K562 (cell line): ENCODE data around the gene TUSC1. TPM values are rescaled to one million over a fixed set of nuclear protein-coding genes. Genes with fewer than 3 reads are reported as not detected.

Experiments
- ATAC-seq: fragments of 200-7000 bp; cut with Tn5 transposase; 3 replicates; pipeline ENCODE4 v1.9.1; 2020; ENCODE audit warnings: moderate library complexity
- BruUV-seq: library from RNA; stranded (reverse); fragments of 400-500 nt; replicated peaks from 2 replicates; lab custom pipeline; 2021; lab: Mats Ljungman, UMichigan
- CTCF ChIA-PET: fragments of 300-600 bp; formaldehyde crosslinking; extraction: SDS; loops from one replicate; lab custom pipeline; 2021; ENCODE audit warnings: low intra/inter-chr PET ratio; lab: Yijun Ruan, JAX
- POLR2A ChIA-PET: fragments of 300-600, 350-650 bp; sonication (Branson Sonifier 250); formaldehyde crosslinking; extraction: SDS; loops from one replicate; lab custom pipeline; 2021; ENCODE audit warnings: antibody characterized with exemption, inconsistent platforms; lab: Yijun Ruan, JAX
- DNase-seq, 4 experiments: peaks; one replicate each; pipeline versions ENCODE4 v3.0.0 to v3.0.0-alpha.2; 2011 to 2018; ENCODE audit warnings: low spot score in 3 of 4, mixed read lengths in 3 of 4; ENCODE audit errors: extremely low read depth in 1 of 4
- FAIRE-seq: peaks from 2 replicates; lab custom pipeline; 2011; peaks lifted over from hg19 to GRCh38; lab: Jason Lieb, UNC
- H2AFZ ChIP-seq: 2 replicates; pipeline ENCODE4 v1.6.0; 2011; ENCODE audit warnings: low read depth, low read length, control low read depth, inconsistent platforms
- H3K27ac ChIP-seq: fragments of 200-600 bp; 3 replicates; pipeline ENCODE4 v1.8.0; 2011; ENCODE audit warnings: low read depth, mild to moderate bottlenecking, control low read depth, inconsistent platforms, low read length, moderate library complexity, mixed read lengths; ENCODE audit errors: extremely low read depth
- H3K27me3 ChIP-seq, 2 experiments: fragments of 300-600 bp in 1 of 2; 2 replicates in 1 of 2; 3 replicates in 1 of 2; pipeline versions ENCODE4 v1.6.0 to v1.8.0; 2011; ENCODE audit warnings: inconsistent platforms in 2 of 2, low read length in 2 of 2, mild to moderate bottlenecking in 1 of 2, mixed read lengths in 1 of 2, moderate library complexity in 1 of 2; ENCODE audit not compliant: control insufficient read depth in 2 of 2, insufficient read depth in 2 of 2
- H3K36me3 ChIP-seq: fragments of 300-600 bp; 3 replicates; pipeline ENCODE4 v1.8.0; 2011; ENCODE audit warnings: mild to moderate bottlenecking, low read length, inconsistent platforms; ENCODE audit not compliant: control insufficient read depth, insufficient read depth
- H3K4me1 ChIP-seq, 2 experiments: fragments of 200-600 bp in 1 of 2; replicated peaks in 1 of 2; 2 replicates in 1 of 2; 3 replicates in 1 of 2; pipeline versions ENCODE4 v1.5.1 to v1.8.0; 2011; ENCODE audit warnings: inconsistent platforms in 2 of 2, low read length in 2 of 2, mild to moderate bottlenecking in 1 of 2, mixed read lengths in 1 of 2, moderate library complexity in 1 of 2; ENCODE audit not compliant: control insufficient read depth in 2 of 2, insufficient read depth in 2 of 2
- H3K4me2 ChIP-seq: 2 replicates; pipeline ENCODE4 v1.6.1; 2011; ENCODE audit warnings: low read length, control low read depth, inconsistent platforms, mixed read lengths; ENCODE audit not compliant: insufficient read depth
- H3K4me3 ChIP-seq: fragments of 200-600 bp; sonication (generic), shearing (Covaris generic); 2 replicates; pipeline ENCODE4 v1.5.1; 2016; ENCODE audit warnings: control low read depth, inconsistent platforms
- H3K79me2 ChIP-seq: fragments of 200-600 bp; 3 replicates; pipeline ENCODE4 v1.8.0; 2011; ENCODE audit warnings: low read length, inconsistent platforms; ENCODE audit not compliant: control insufficient read depth, insufficient read depth
- H3K9ac ChIP-seq, 2 experiments: 2 replicates each; pipeline versions ENCODE4 v1.6.0 to v1.6.1; 2011; ENCODE audit warnings: low read depth in 2 of 2, low read length in 2 of 2, control low read depth in 1 of 2, inconsistent platforms in 1 of 2, mild to moderate bottlenecking in 1 of 2, mixed read lengths in 1 of 2; ENCODE audit not compliant: insufficient read depth in 1 of 2
- H3K9me1 ChIP-seq: one replicate; pipeline ENCODE4 v1.6.0; 2011; ENCODE audit warnings: inconsistent platforms, mild to moderate bottlenecking, low read length, moderate library complexity; ENCODE audit not compliant: control insufficient read depth, insufficient read depth
- H3K9me3 ChIP-seq: replicated peaks from 2 replicates; pipeline ENCODE4 v1.5.1; 2011; ENCODE audit warnings: low read depth, low read length, inconsistent platforms; ENCODE audit not compliant: control insufficient read depth, insufficient read depth
- H4K20me1 ChIP-seq: replicated peaks from 2 replicates; pipeline ENCODE4 v1.6.1; 2011; ENCODE audit warnings: low read length, inconsistent platforms, mixed read lengths; ENCODE audit not compliant: control insufficient read depth, insufficient read depth
- ATF1 ChIP-seq, 2 experiments: fragments of 450-650 bp in 1 of 2; IDR thresholded peaks; 2 replicates each; pipeline ENCODE4 v1.6.1; 2016; ENCODE audit warnings: missing compliant biosample characterization in 1 of 2, missing genetic modification characterization in 1 of 2
- RFX1 ChIP-seq: fragments of 450-650 bp; IDR thresholded peaks from 2 replicates; pipeline ENCODE4 v1.6.1; 2016; ENCODE audit warnings: mild to moderate bottlenecking, moderate library complexity
- ZNF609 ChIP-seq: sonication (generic); formaldehyde crosslinking; IDR thresholded peaks from 2 replicates; pipeline ENCODE4 v1.8.1; 2023; ENCODE audit warnings: missing genetic modification reagents, mild to moderate bottlenecking, borderline replicate concordance
- ZNF79 ChIP-seq: fragments of 250-450 bp; sonication (Bioruptor Pico); IDR thresholded peaks from 2 replicates; pipeline ENCODE4 v1.4.0; 2020; ENCODE audit warnings: low read depth, mild to moderate bottlenecking, moderate library complexity
- in situ Hi-C: fragments of 300-500 bp; cut with MboI; formaldehyde crosslinking; loops from 4 replicates; pipeline ENCODE4 v1.15.0; 2018; ENCODE audit warnings: inconsistent platforms, mixed read lengths
- intact Hi-C: fragments of 100-400 bp; cut with micrococcal nuclease; formaldehyde crosslinking; loops from 2 replicates; pipeline ENCODE4 v1.14.2; 2022
- polyA plus RNA-seq, 8 experiments: library from polyadenylated mRNA; depleted of rRNA in 4 of 8; stranded (reverse) in 5 of 8; unstranded in 3 of 8; fragments of >200 nt; fragmentation: Nextera tagmentation in 2 of 8; fragmentation: Illumina TruSeq in 1 of 8; extraction: Ambion mirVana in 2 of 8; extraction: Trizol in 1 of 8; gene quantifications; 2 replicates each; pipeline versions ENCODE4 v1.2.1 to v1.2.3, GENCODE V29; 2011 to 2014; ENCODE audit warnings: inconsistent platforms in 1 of 8, missing spikeins in 1 of 8
- total RNA-seq, 7 experiments: library from RNA; depleted of rRNA in 6 of 7; stranded (reverse); fragments of >200 nt in 6 of 7; fragmentation: Illumina TruSeq in 2 of 7; extraction: Trizol in 2 of 7; gene quantifications; 2 replicates each; pipeline versions ENCODE4 v1.2.1 to v1.2.3, GENCODE V29; 2011 to 2021; ENCODE audit warnings: low replicate concordance in 1 of 7

TUSC1 gene
- total and polyA plus RNA-seq, 9 of the 15 experiments (the other 6 are each of a cell fraction or from before 2014, with no cell fraction given): not detected

GRCh38 chr9:25684321-25684720 lies 6.1 kb upstream of the TUSC1 start:
- no peaks in the 10 kb centered on the region for H3K9me3 ChIP-seq
- H3K4me2 ChIP-seq: no peak overlapping the region
- no peak overlapping the region for H3K4me3 ChIP-seq
- H3K27me3 ChIP-seq: no peaks in the 10 kb centered on the region
- in situ Hi-C loops (no loop called here), intact Hi-C loops (no loop called here)
- CTCF ChIA-PET: no interaction called here
- H3K27ac ChIP-seq: no peak overlapping the region
- POLR2A ChIA-PET: no interaction called here
- H4K20me1 ChIP-seq: no peaks in the 10 kb centered on the region
- no peaks in the 10 kb centered on the region for H3K79me2 ChIP-seq
- TF ChIP-seq ATF1 (CRISPR knock-in tag; IDR thresholded peaks at IDR 0.05) (no peak), ATF1 (tag; IDR thresholded peaks at IDR 0.05) (no peak), RFX1 (no peak), ZNF609 (CRISPR knock-in tag) (no peak), ZNF79 (CRISPR knock-in tag) (no peak)
- FAIRE-seq (no peak), ATAC-seq (no peak), DNase-seq (no peak)
- no TSS peak for BruUV-seq
- no peaks in the 10 kb centered on the region for H3K9me1 ChIP-seq
- no peaks in the 10 kb centered on the region for H3K4me1 ChIP-seq
- no peak overlapping the region for H3K9ac ChIP-seq
- no peak overlapping the region for H2AFZ ChIP-seq
- no peaks in the 10 kb centered on the region for H3K36me3 ChIP-seq
